Epithelial cell of proximal tubule (primary cell): ENCODE results near the gene UNC45A. TPM values are rescaled to one million over a fixed set of nuclear protein-coding genes. Genes with fewer than 3 reads are reported as not detected.

Experiments used
- DNase-seq: peaks from one replicate; pipeline ENCODE4 v3.0.0-alpha.2; 2011; ENCODE audit warnings: low read depth
- H3K4me3 ChIP-seq: 2 replicates; pipeline ENCODE4 v1.5.1; 2011; ENCODE audit warnings: low read depth, mild to moderate bottlenecking, low read length
- total RNA-seq: library from RNA; depleted of rRNA; stranded (reverse); fragments of >200 nt; gene quantifications from 2 replicates; pipeline ENCODE4 v1.2.3, GENCODE V29; 2015
- TF ChIP-seq, protein P1 (sequence below): conservative IDR thresholded peaks from 2 replicates; pipeline ENCODE4 v1.5.1; 2012; ENCODE audit warnings: low read depth, mild to moderate bottlenecking, low read length

UNC45A gene, protein sequence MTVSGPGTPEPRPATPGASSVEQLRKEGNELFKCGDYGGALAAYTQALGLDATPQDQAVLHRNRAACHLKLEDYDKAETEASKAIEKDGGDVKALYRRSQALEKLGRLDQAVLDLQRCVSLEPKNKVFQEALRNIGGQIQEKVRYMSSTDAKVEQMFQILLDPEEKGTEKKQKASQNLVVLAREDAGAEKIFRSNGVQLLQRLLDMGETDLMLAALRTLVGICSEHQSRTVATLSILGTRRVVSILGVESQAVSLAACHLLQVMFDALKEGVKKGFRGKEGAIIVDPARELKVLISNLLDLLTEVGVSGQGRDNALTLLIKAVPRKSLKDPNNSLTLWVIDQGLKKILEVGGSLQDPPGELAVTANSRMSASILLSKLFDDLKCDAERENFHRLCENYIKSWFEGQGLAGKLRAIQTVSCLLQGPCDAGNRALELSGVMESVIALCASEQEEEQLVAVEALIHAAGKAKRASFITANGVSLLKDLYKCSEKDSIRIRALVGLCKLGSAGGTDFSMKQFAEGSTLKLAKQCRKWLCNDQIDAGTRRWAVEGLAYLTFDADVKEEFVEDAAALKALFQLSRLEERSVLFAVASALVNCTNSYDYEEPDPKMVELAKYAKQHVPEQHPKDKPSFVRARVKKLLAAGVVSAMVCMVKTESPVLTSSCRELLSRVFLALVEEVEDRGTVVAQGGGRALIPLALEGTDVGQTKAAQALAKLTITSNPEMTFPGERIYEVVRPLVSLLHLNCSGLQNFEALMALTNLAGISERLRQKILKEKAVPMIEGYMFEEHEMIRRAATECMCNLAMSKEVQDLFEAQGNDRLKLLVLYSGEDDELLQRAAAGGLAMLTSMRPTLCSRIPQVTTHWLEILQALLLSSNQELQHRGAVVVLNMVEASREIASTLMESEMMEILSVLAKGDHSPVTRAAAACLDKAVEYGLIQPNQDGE
- 30.8 and 49.5 TPM in 2 replicates for total RNA-seq

DNA sequence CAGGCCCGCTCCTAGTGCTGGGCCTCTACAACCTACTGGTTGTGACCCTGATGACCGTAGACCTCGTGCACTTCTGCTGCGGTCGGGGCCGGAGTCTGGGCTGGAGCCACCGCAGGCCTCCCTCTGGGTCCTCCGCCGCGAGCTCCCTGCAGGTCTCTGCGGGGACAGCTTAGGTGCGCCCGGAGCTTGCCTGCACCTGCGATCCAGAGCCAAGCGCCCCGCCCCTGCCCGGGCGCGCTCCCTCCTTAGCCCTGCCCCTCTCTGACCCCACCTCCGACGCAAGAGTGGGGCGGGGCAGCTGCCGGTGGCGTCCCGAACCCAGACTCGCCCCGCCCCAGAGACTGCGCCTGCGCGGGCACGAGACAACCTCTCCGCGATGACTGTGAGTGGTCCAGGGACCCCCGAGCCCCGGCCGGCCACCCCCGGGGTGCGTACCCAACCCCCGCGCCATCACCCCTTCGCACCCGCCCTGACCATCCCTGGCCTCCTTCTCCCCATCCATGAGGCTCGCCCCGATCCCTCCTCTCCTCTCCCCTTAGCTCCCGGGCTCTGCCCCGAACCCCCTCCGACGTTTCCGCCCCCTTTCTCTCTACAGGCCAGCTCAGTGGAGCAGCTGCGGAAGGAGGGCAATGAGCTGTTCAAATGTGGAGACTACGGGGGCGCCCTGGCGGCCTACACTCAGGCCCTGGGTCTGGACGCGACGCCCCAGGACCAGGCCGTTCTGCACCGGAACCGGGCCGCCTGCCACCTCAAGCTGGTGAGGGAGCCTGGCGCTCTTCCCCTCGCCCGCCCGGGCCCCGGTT, at the start of gene UNC45A:
UNC45A (plus strand) TSS at position 337 of the 803 bp plus-strand sequence; CDS start at position 377, 40 bp downstream.
- TF ChIP-seq, protein P1, sequence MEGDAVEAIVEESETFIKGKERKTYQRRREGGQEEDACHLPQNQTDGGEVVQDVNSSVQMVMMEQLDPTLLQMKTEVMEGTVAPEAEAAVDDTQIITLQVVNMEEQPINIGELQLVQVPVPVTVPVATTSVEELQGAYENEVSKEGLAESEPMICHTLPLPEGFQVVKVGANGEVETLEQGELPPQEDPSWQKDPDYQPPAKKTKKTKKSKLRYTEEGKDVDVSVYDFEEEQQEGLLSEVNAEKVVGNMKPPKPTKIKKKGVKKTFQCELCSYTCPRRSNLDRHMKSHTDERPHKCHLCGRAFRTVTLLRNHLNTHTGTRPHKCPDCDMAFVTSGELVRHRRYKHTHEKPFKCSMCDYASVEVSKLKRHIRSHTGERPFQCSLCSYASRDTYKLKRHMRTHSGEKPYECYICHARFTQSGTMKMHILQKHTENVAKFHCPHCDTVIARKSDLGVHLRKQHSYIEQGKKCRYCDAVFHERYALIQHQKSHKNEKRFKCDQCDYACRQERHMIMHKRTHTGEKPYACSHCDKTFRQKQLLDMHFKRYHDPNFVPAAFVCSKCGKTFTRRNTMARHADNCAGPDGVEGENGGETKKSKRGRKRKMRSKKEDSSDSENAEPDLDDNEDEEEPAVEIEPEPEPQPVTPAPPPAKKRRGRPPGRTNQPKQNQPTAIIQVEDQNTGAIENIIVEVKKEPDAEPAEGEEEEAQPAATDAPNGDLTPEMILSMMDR = peak; percentile 6
- peak within 1 kb of the TSS; percentile 87 for H3K4me3 ChIP-seq
- no peak for DNase-seq

DNA sequence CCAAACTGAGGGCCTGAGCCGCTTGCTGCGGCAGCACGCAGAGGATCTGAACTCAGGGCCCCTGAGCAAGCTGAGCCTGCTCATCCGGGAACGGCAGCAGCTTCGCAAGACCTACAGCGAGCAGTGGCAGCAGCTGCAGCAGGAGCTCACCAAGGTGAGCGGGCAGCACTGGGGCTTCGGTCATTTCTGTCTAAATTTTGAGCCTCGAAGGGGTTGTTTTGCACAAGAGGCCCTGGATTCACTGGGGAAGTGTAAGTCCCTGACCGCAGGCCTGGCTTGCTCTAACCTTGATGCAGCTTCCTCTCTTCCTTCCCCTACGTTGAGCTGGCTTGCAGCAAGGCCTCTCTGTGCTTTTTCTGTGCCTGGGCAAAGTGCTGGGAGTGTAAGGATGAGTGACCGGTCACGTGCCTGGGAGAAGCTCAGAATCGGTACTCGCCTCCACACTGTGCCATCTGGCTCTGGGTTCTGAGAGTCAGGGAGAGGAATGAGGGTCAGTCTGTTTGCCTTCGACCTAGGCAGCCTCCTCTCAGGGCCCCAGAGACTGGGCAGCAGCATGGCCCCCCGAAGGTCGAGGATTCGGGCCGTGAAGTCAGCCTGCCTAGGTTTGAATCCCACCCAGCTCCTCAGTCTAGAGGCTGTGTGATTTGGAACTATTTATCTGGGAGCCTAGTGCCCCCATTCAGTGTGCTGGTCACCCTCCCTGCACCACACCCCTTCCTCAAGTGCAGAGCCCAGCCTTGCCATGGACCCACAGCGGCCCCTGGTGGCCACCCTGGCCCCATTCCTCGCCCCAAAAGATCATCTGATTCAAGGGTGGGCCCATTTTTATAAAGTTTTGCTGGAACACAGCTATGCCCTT, 49.4 kb upstream of the UNC45A start:
- no peak overlapping the region for H3K4me3 ChIP-seq
- TF ChIP-seq, protein P1 = peak; percentile 100
- no peak for DNase-seq

DNA sequence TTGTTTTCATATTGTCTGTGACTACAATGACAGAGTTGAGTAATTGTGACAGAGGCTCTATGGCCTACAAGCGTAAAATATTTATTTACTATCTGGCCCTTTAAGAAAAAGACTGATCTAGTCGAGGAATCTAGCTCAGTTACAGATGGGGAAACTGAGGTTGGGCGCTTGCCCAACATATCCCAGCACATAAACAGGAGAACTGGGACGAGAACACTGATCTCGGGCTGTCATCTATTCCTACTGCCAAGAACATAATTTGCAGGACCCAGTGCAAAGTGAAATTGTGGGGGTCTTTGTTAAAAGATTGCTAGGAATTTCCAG, 48.8 kb upstream of the UNC45A start:
- TF ChIP-seq, protein P1 = no peak
- no peak overlapping the region for H3K4me3 ChIP-seq
- no peak for DNase-seq

DNA sequence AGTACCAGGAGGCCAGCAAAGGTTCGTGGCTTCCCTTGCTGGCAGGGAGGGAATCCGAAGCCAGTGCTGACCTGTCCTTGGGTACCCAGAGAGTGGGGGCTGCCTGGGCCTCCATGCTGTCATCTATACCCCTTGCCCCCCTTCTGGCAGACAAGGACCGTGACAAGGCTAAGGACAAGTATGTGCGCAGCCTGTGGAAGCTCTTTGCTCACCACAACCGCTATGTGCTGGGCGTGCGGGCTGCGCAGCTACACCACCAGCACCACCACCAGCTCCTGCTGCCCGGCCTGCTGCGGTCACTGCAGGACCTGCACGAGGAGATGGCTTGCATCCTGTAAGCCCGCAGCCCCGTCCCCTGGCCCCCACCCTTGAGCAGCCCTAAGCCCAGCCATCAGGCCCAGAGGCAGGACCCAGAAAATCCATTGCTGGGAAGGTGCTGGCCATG, 48.0 kb upstream of the UNC45A start:
- TF ChIP-seq, protein P1 = no peak
- H3K4me3 ChIP-seq = no peak overlapping the region
- no peak for DNase-seq

DNA sequence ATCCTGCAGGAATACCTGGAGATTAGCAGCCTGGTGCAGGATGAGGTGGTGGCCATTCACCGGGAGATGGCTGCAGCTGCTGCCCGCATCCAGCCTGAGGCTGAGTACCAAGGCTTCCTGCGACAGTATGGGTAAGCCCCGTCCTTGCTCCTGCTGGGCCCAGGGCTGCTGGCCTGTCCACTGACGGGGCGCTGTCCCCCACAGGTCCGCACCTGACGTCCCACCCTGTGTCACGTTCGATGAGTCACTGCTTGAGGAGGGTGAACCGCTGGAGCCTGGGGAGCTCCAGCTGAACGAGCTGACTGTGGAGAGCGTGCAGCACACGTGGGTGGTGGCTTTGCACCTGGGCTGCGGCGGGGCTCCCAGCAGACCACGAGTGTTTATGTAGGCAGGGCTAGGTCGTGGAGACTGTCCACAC, 45.8 kb upstream of the UNC45A start:
- DNase-seq = no peak
- TF ChIP-seq, protein P1 = no peak

More for the DNA sequence above, 45.8 kb upstream of the UNC45A start:
- no peak overlapping the region for H3K4me3 ChIP-seq
